HG02840 (cell line): ENCODE measurements around the gene SPOCK1.
"Not testable (repeated sequence)": the region's sequence is repeated elsewhere in the genome, so short reads cannot be mapped to it uniquely, and the experiment has no call there.

ENCODE experiments used
- ATAC-seq: cut with Tn5 transposase; IDR thresholded peaks from one replicate; pipeline ENCODE4 v1.9.1; 2021; ENCODE audit warnings: mild to moderate bottlenecking, moderate library complexity, moderate number of reproducible peaks; ENCODE audit not compliant: unreplicated experiment, low FRiP score

The SPOCK1 gene

GRCh38 chr5:137279521-137280231 is 219.4 kb downstream of the SPOCK1 start:
- no peak for ATAC-seq

- ATAC-seq: no peak
Observed at GRCh38 chr5:137278476-137278875, 220.7 kb downstream of the SPOCK1 start.

DNA sequence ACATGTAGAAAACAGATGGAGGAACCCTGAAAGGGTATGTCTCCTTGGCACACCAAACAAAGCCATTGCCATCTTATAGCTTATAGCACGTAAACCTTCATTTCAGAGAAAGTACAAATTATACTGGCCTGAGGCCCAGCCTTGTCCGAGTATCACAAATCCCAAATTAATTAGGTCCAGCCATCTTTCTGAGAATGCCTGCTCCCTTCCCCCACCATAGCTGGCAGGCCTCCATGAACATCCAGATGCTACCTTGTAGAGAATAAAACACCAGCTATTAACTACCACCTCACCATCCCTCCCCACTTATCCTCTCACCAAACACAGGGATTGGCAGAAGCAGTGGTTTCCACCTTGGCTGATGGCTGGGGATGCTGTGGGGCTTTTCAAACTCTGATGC is 224.0 kb downstream of the SPOCK1 start:
- no peak for ATAC-seq

- no peak for ATAC-seq
Observed at GRCh38 chr5:137273511-137273910, 225.6 kb downstream of the SPOCK1 start.

- no peak for ATAC-seq
Observed at GRCh38 chr5:137272831-137273230, 226.3 kb downstream of the SPOCK1 start.

GRCh38 chr5:137269946-137270345 is 229.2 kb downstream of the SPOCK1 start:
- no peak for ATAC-seq

DNA sequence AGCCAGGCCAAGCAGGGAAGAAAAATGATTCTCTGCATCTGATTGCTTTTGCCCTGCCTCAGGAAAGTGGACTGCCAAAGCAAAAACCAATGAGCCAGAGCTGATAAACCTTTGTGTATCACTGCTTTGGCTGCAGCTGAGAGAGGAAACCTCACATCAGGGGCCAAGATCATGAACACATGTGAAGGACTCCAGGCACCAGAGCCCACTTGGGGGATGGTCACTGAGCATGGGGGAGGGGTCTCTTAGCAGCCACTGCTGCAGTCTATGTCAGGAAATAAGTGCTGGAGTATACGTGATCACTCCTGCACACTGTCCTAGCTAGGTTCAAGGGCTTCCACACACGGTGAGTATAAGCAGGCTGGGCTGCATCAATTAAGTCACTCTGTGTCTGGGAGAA is 229.9 kb downstream of the SPOCK1 start:
- ATAC-seq: no peak

- ATAC-seq: no peak
Observed at GRCh38 chr5:137268646-137269045, 230.5 kb downstream of the SPOCK1 start.

GRCh38 chr5:137266186-137266585 is 232.9 kb downstream of the SPOCK1 start:
- no peak for ATAC-seq

DNA sequence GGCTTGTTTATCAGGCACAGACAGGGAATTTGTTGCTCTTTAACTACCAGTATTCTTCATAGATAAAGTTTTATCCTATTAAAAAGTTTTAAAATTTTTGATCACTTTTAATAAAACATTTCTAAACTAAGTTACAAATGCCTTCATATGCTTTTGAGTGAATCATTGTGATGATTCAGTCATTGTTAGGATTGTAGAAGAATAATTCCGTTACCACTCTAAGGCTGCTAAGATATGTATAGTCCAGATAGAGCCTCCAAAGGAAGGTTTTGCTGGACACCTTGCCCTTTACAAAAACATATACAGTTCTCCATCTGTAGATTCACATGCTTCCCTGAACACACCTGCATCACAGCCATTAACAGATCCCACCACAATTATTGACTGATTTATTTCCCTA is 233.7 kb downstream of the SPOCK1 start:
- no peak for ATAC-seq

GRCh38 chr5:137264573-137264972 is 234.6 kb downstream of the SPOCK1 start:
- ATAC-seq: no peak

DNA sequence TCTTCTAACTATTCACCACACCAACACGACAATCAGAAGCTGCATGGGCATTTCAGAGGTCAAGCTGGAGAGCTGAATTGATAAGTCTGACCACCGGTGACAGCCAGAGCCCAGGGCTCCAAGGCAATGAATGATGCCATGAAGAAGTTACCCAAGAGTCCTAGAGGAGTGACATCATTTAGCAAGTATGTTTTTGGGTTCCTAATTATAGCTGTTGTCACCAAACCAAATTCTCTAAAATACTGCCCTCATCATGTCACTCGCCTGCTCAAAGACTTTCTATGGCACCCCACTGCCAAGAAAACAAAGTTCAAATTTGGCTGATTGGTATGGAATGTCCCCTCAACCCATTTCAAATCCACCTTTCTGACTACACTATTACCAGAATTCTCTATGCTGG is 235.1 kb downstream of the SPOCK1 start:
- no peak for ATAC-seq

- ATAC-seq: no peak
Observed at GRCh38 chr5:137263371-137264005, 235.6 kb downstream of the SPOCK1 start.

- no peak for ATAC-seq
Observed at GRCh38 chr5:137262818-137263217, 236.3 kb downstream of the SPOCK1 start.

GRCh38 chr5:137260820-137261695 is 238.1 kb downstream of the SPOCK1 start:
- no peak for ATAC-seq

DNA sequence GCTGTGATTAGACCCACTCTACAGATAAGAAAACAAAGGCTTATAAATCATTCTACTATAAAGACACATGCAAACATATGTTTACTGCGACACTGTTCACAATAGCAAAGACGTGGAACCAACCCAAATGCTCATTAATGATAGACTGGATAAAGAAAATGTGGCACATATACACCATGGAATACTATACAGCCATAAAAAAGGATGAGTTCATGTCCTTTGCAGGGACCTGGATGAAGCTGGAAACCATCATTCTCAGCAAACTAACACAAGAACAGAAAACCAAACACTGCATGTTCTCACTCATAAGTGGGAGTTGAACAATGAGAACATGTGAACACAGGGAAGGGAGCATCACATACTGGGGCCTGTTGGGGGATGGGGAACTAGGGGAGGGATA is 240.0 kb downstream of the SPOCK1 start:
- ATAC-seq: not testable (repeated sequence)

- ATAC-seq: no peak
Observed at GRCh38 chr5:137254119-137255090, 244.7 kb downstream of the SPOCK1 start.

DNA sequence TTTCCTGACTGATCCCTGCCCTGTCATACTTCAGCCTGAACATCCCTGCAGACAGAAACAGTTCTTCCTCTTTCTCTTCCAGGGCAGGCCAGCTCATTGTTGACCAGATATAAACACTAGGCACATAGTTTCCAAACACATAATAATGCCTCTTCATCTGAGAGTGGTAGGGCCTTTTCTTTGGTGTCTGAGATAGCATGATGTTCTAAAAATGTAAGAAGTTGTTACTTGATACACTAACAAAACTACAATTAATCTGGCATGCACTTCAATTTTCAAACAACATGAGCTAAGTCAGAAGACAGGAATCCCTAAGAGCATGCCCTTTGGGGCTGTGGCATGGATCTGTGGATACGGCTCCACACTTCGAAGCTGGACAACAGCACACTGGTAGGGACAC is 246.6 kb downstream of the SPOCK1 start:
- ATAC-seq: no peak

- ATAC-seq: no peak
Observed at GRCh38 chr5:137250421-137250820, 248.7 kb downstream of the SPOCK1 start.

- no peak for ATAC-seq
Observed at GRCh38 chr5:137248527-137248926, 250.6 kb downstream of the SPOCK1 start.
